ENCODE data around the gene CCL22. TPM values are rescaled to one million over a fixed set of nuclear protein-coding genes. Genes with fewer than 3 reads are reported as not detected.

Gene CCL22
- total and polyA plus RNA-seq, 2 donors (not counting 3 experiments of a cell fraction or from before 2014, with no cell fraction given), result not detected

DNA sequence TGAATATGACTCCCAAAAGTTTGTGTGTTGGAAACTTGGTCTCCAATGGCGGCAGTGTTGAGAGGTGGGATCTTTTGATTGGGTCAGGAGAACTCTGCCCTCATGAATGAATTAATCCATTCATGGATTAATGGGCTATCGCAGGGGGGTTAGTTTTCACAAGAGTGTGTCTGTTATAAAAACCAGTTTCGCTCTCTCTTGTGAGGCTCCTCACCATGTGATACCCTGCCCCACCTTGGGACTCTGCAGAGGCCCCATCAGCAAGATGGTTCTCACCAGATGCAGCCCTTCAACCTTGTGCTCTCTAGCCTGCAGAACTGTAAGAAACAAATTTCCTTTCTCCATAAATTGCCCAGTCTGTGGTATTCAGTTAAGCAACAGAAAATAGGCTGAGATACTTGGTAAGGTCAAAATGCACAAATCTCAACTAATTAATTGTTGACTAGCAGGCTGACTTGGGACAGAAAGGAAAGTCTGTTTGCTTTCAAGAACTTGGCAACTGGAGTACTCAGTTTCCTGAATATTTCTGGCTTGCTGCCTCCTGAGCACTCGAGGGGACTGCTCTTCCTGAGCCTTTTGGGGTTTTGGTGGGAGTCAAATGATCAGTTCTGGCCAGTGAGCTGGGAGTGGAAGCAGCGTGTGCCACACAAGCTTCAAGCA, 32.2 kb downstream of the CCL22 start:
- no peaks in the 10 kb centered on the region for H3K9me3 ChIP-seq (replicated peaks; ENCODE audit: control insufficient read depth, insufficient read depth, low read length)
- no peak overlapping the region for H3K4me3 ChIP-seq (replicated peaks in 1 of 3; ENCODE audit: insufficient read depth in 1 of 3, low read depth in 1 of 3, low read length in 3 of 3)
- no TSS peak for BruUV-seq (replicated peaks)
- no peak overlapping the region for H3K4me2 ChIP-seq (ENCODE audit: insufficient read depth, low read length)
- ChIA-PET CTCF (no interaction called here), POLR2A (no interaction called here)
- dilution Hi-C loops (cut with MboI; ENCODE audit: extremely low pct_ligation_motif_present, low sequenced_read_pairs), result no loop called here
- H3K4me1 ChIP-seq (ENCODE audit: control insufficient read depth, extremely low read depth, insufficient read depth, low read length), result peaks cover 12% of the 10 kb centered on the region
- H3K9ac ChIP-seq (replicated peaks; ENCODE audit: extremely low read depth, insufficient read depth, low read length), result no peak overlapping the region
- FAIRE-seq (peak; percentile 44), DNase-seq (ENCODE audit: low read depth, low spot score) (peak; percentile 69)
- peaks cover 2 to 4% of the 10 kb centered on the region in 2 experiments for H3K27me3 ChIP-seq (ENCODE audit: control insufficient read depth in 2 of 2, insufficient read depth in 2 of 2, low read length in 2 of 2)
- no peaks in the 10 kb centered on the region for H4K20me1 ChIP-seq (replicated peaks; ENCODE audit: control insufficient read depth, extremely low read depth, insufficient read depth, low read length)
- H3K9me1 ChIP-seq (replicated peaks; ENCODE audit: control insufficient read depth, extremely low read depth, insufficient read depth, low read length), result no peaks in the 10 kb centered on the region
- no peak overlapping the region for H3K27ac ChIP-seq (ENCODE audit: insufficient read depth, low read depth, low read length)
- no peak overlapping the region for H2AFZ ChIP-seq (ENCODE audit: low read depth, low read length)
- TF ChIP-seq JUN (IDR thresholded peaks at IDR 0.05; ENCODE audit: borderline replicate concordance, insufficient read depth, insufficient read length, low read depth) (no peak), EZH2 (IDR thresholded peaks at IDR 0.05; ENCODE audit: borderline replicate concordance, low read depth, low read length, severe bottlenecking) (no peak), MYC (IDR thresholded peaks at IDR 0.05; ENCODE audit: low read depth, low read length) (no peak), POLR2AphosphoS5 (IDR thresholded peaks at IDR 0.05; ENCODE audit: insufficient read depth, low read depth, low read length) (no peak), FOS (IDR thresholded peaks at IDR 0.05; ENCODE audit: borderline replicate concordance, insufficient read depth, low read length) (no peak), GATA2 (IDR thresholded peaks at IDR 0.05; ENCODE audit: insufficient read depth, insufficient read length, low read depth, low read length) (no peak), POLR2A (IDR thresholded peaks at IDR 0.05; ENCODE audit: low read depth, low read length) (no peak)
- TF ChIP-seq, protein P1, sequence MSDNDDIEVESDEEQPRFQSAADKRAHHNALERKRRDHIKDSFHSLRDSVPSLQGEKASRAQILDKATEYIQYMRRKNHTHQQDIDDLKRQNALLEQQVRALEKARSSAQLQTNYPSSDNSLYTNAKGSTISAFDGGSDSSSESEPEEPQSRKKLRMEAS (IDR thresholded peaks at IDR 0.05; ENCODE audit: insufficient read depth, insufficient read length), result no peak
- TF ChIP-seq, protein P2, sequence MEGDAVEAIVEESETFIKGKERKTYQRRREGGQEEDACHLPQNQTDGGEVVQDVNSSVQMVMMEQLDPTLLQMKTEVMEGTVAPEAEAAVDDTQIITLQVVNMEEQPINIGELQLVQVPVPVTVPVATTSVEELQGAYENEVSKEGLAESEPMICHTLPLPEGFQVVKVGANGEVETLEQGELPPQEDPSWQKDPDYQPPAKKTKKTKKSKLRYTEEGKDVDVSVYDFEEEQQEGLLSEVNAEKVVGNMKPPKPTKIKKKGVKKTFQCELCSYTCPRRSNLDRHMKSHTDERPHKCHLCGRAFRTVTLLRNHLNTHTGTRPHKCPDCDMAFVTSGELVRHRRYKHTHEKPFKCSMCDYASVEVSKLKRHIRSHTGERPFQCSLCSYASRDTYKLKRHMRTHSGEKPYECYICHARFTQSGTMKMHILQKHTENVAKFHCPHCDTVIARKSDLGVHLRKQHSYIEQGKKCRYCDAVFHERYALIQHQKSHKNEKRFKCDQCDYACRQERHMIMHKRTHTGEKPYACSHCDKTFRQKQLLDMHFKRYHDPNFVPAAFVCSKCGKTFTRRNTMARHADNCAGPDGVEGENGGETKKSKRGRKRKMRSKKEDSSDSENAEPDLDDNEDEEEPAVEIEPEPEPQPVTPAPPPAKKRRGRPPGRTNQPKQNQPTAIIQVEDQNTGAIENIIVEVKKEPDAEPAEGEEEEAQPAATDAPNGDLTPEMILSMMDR (IDR thresholded peaks at IDR 0.05; ENCODE audit: extremely low read depth in 1 of 2, insufficient read depth in 1 of 2, low read depth in 1 of 2, low read length in 2 of 2), result no peak
- H3K36me3 ChIP-seq (ENCODE audit: control insufficient read depth in 2 of 2, extremely low read depth in 1 of 2, insufficient read depth in 2 of 2, low read length in 2 of 2), result no peaks in the 10 kb centered on the region
- intact Hi-C loops (cut with micrococcal nuclease), result no loop called here
- H3K79me2 ChIP-seq (ENCODE audit: control insufficient read depth, insufficient read depth, low read length), result no peaks in the 10 kb centered on the region
